HEK293T (cell line): ENCODE data around the gene EML3.
"Not testable (repeated sequence)": the region's sequence is repeated elsewhere in the genome, so short reads cannot be mapped to it uniquely, and the experiment has no call there.

Source experiments
- FOXA1 ChIP-seq: fragments of 450-650 bp; IDR thresholded peaks from 2 replicates; pipeline ENCODE4 v1.6.1; 2016; ENCODE audit warnings: mild to moderate bottlenecking
- FOXM1 ChIP-seq: fragments of 450-650 bp; IDR thresholded peaks from 2 replicates; pipeline ENCODE4 v1.6.1; 2017; ENCODE audit warnings: mild to moderate bottlenecking, borderline replicate concordance
- HDGF ChIP-seq: fragments of 450-650 bp; IDR thresholded peaks from 2 replicates; pipeline ENCODE4 v1.6.1; 2017; ENCODE audit warnings: antibody characterized with exemption, borderline replicate concordance
- SUZ12 ChIP-seq: fragments of 450-650 bp; IDR thresholded peaks from 2 replicates; pipeline ENCODE4 v1.6.1; 2016; ENCODE audit warnings: mild to moderate bottlenecking
- TARDBP ChIP-seq: fragments of 450-650 bp; IDR thresholded peaks from 2 replicates; pipeline ENCODE4 v1.6.1; 2016

GRCh38 chr11:62585356-62585755, 27.2 kb downstream of the EML3 start:
- not testable (repeated sequence) for TF ChIP-seq FOXM1, TARDBP, SUZ12, FOXA1, HDGF
